AG04449 (cell line): ENCODE data around the gene CNTN6.

Source experiments
- CTCF ChIA-PET: fragments of 350-600 bp; formaldehyde crosslinking; extraction: SDS; loops from one replicate; lab custom pipeline; 2021; ENCODE audit warnings: antibody characterized with exemption; lab: Yijun Ruan, JAX
- POLR2A ChIA-PET: fragments of 400-600, 350-600 bp; formaldehyde crosslinking; extraction: SDS; loops from one replicate; lab custom pipeline; 2020; ENCODE audit warnings: antibody characterized with exemption, inconsistent platforms; lab: Yijun Ruan, JAX
- DNase-seq: peaks from one replicate; pipeline ENCODE4 v3.0.0-alpha.2; 2010; ENCODE audit warnings: low read depth, low spot score
- H3K4me3 ChIP-seq: 2 replicates; pipeline ENCODE4 v1.5.1; 2011; ENCODE audit warnings: low read depth, mild to moderate bottlenecking, control low read depth, low read length
- CTCF ChIP-seq: IDR thresholded peaks from one replicate; pipeline ENCODE4 v1.5.1; 2011; ENCODE audit warnings: mild to moderate bottlenecking, moderate library complexity, low read length, control low read depth, inconsistent platforms; ENCODE audit not compliant: insufficient read depth; ENCODE audit errors: missing control alignments

CNTN6 gene

GRCh38 chr3:1092771-1093170 lies at the start of gene CNTN6:
CNTN6 (plus strand) TSS chr3:1093024; CDS start chr3:1148009, 54,985 bp downstream.
- no peak within 1 kb of the TSS for H3K4me3 ChIP-seq
- DNase-seq = no peak
- ChIA-PET CTCF (no interaction called here), POLR2A (no interaction called here)
- TF ChIP-seq CTCF = no peak

GRCh38 chr3:1048558-1048957 lies 44.3 kb upstream of the CNTN6 start:
- DNase-seq = no peak
- ChIA-PET POLR2A (no interaction called here), CTCF (no interaction called here)
- no peak overlapping the region for H3K4me3 ChIP-seq
- TF ChIP-seq CTCF = no peak

- no peak for DNase-seq
- no peak for TF ChIP-seq CTCF
- ChIA-PET CTCF (no interaction called here), POLR2A (no interaction called here)
- no peak overlapping the region for H3K4me3 ChIP-seq
These were observed 37.0 kb upstream of the CNTN6 start for GRCh38 chr3:1055870-1056269.

- DNase-seq = no peak
- ChIA-PET POLR2A (no interaction called here), CTCF (no interaction called here)
- no peak overlapping the region for H3K4me3 ChIP-seq
- TF ChIP-seq CTCF = no peak
These were observed 36.1 kb upstream of the CNTN6 start for GRCh38 chr3:1056744-1057143.

- CTCF ChIA-PET = no interaction called here
- POLR2A ChIA-PET = no interaction called here
- no peak for TF ChIP-seq CTCF
- no peak for DNase-seq
- H3K4me3 ChIP-seq = no peak overlapping the region
These were observed 35.4 kb upstream of the CNTN6 start for GRCh38 chr3:1057436-1057835.

- H3K4me3 ChIP-seq = no peak overlapping the region
- ChIA-PET CTCF (no interaction called here), POLR2A (no interaction called here)
- DNase-seq = no peak
- no peak for TF ChIP-seq CTCF
These were observed 23.8 kb upstream of the CNTN6 start for GRCh38 chr3:1068985-1069384.
